ENCODE data around the gene GPR15.

The GPR15 gene

DNA sequence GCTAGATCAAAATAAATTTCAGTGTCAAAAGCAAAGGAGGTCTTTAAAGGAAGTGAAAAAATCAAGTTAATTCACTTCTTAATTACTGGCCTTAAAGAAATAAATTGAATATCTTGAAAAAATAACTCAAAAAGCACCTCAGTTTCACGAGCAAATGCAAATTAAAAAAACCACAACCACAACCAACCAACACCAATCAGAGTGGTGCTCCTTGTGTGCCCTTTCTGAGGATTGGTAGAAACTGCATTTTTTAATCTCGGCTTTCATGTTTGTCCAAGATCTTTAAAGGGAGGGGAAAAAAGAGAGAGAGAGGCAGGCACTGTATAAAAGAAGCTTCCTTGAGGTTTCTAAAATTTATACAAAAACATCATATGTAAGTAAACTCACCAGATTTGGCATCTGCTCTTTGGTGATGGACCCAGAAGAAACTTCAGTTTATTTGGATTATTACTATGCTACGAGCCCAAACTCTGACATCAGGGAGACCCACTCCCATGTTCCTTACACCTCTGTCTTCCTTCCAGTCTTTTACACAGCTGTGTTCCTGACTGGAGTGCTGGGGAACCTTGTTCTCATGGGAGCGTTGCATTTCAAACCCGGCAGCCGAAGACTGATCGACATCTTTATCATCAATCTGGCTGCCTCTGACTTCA is at the start of gene GPR15:
GPR15 (plus strand) TSS at position 357 of the 653 bp plus-strand sequence; CDS start at position 413, 56 bp downstream.
- no peak for DNase-seq

- no peak for DNase-seq
Observed at GRCh38 chr3:98482717-98483482, 48.9 kb upstream of the GPR15 start.

DNA sequence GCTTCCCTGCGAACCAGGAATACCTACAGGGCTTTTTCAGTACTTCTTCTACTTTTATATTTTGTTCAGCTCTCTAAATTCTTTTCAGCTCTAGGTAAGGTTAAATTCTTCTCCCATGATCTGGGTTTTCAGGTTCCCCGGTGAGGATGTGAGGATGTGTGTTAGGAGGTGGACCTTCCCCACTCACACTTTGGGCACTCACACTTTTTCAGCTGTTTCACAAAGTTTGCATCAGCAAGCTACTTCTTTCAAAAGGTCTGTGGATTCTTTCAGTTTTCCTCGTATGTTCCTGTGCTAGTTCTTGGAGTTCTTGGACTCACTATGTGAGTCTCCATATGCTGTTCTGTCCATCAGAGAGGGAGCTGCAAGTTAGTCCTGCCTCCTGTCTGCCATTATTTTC is 48.2 kb upstream of the GPR15 start:
- no peak for DNase-seq

DNA sequence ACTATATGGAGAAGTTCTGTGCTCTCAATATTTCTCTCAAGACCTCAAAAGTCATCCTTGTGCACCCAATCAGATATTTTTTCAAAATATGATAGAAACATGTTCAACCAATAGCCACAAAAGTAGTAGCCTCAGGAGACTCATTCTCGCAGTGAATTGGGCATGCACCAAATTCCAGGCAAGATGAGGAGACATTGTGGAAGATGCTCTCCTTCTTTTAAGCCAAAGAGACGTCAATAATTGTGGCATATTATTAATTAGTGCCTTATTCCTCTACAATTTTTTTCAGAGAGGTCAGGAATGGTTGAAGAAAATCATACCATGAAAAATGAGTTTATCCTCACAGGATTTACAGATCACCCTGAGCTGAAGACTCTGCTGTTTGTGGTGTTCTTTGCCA is 34.4 kb upstream of the GPR15 start, which contains the start of gene OR5K2:
OR5K2 (plus strand) TSS at position 301 of the 400 bp plus-strand sequence; CDS start at position 301, 0 bp downstream.
- no peak for DNase-seq

- DNase-seq: no peak
Observed at GRCh38 chr3:98500019-98500418, 31.8 kb upstream of the GPR15 start.

GRCh38 chr3:98501270-98501669 is 30.5 kb upstream of the GPR15 start:
- peak in 9 of 51 donors; percentile 1 to 34 (median 14) for DNase-seq

DNA sequence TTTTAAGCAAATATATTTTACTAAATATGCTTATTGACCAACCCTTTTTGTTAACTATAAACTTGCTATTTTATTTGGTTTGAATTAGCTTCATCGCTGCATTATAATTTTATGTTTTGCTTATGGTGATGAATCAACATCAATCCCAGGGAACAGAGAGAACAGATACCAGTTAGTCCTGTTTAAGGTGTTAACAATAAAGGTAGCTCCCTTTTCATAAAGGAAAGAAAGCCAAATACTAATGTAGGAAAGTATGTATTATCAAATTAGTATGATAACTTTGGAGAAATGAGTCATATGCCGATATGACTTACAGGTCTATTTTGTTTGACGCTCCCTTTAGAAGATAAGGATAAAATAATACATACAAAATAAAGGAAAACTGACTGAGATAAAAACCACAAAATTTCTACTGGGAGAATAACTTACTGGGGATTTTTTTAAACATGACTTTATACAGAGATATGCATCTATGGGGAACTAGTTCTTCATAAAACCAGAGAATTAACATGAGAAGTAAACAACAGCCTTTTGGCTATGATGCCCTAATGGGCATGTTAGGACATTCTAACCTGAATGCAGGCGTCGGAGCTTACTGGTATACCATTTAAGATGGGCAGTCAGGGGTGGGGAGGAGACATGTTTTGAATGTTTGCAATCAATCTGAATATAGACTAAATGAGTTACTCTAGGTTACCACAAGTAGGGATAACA is 29.8 kb upstream of the GPR15 start:
- no peak for DNase-seq

GRCh38 chr3:98504539-98504938 is 27.2 kb upstream of the GPR15 start:
- no peak for DNase-seq

- no peak for DNase-seq
Observed at GRCh38 chr3:98508582-98508981, 23.2 kb upstream of the GPR15 start.

GRCh38 chr3:98512576-98512975 is 19.2 kb upstream of the GPR15 start:
- no peak for DNase-seq

DNA sequence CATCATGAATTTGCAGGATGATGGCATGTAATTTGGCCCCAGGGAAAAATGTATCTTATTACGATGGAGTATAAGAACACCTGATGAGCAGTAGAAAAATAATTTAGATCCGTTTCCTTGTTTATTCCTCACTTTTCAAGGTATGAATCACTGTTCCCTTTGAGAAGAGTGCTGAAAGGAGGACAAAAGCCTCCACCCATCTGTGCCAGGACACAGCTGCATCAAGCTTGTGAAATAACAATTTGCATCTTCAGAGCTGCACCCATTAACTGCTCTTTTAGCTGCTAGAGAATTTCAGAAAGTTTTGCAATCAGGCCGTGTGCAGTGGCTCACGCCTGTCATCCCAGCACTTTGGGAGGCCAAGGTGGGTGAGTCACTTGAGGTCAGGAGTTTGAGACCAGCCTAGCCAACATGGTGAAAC is 18.7 kb upstream of the GPR15 start:
- peak in 2 of 51 donors; percentile 3 to 9 for DNase-seq

GRCh38 chr3:98513736-98514135 is 18.0 kb upstream of the GPR15 start:
- no peak for DNase-seq

DNA sequence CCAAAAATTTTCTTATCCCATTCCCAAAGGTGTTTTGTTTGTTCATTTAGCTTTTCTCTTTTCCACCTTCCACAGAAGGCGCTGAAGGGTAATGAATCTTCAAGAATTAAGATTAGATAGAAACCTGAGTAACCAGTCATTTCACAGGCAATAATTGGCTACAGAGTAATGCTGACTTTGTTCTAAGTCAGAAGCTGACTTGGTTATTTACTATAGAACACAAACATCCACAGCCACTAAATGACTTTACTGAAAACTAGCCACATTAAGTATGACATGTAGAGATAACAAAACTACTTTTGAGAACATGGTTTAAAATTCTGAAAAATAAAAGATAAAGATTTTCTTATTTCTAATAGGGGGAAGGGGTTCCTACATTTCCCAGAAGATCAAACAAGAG is 16.8 kb upstream of the GPR15 start:
- no peak for DNase-seq

GRCh38 chr3:98518816-98519215 is 13.0 kb upstream of the GPR15 start:
- DNase-seq: peak in 12 of 51 donors; percentile 10 to 89 (median 30)

GRCh38 chr3:98519351-98519750 is 12.4 kb upstream of the GPR15 start:
- peak in 1 of 51 donors; percentile 54 for DNase-seq

GRCh38 chr3:98521897-98522543 is 9.8 kb upstream of the GPR15 start:
- DNase-seq: peak in 13 of 51 donors; percentile 15 to 71 (median 26)

GRCh38 chr3:98522544-98523281 is 9.1 kb upstream of the GPR15 start, which contains the start of gene CLDND1:
Gene CLDND1, minus strand, starts transcription at chr3:98522902. Its CDS starts 1,478 bp downstream, at chr3:98521424.
- peak; percentile 60 to 99 (median 97) for DNase-seq

GRCh38 chr3:98525494-98525893 is 6.3 kb upstream of the GPR15 start:
- no peak for DNase-seq

- DNase-seq: no peak
Observed at GRCh38 chr3:98528474-98529346, 3.1 kb upstream of the GPR15 start.

All from hypothalamus (tissue), 51 donors.